SK-N-SH treated with all-trans-retinoic acid at 6 μM for 48 hours (cell line): ENCODE data around the gene RBMS3.

Experiments used
- CREB5 ChIP-seq: fragments of 250-450 bp; sonication (Bioruptor Pico); IDR thresholded peaks from 2 replicates; pipeline ENCODE4 v1.5.1; 2020; ENCODE audit warnings: low read depth, mild to moderate bottlenecking, moderate library complexity
- CSRNP3 ChIP-seq: fragments of 250-450 bp; sonication (Bioruptor Pico); IDR thresholded peaks from 2 replicates; pipeline ENCODE4 v1.5.1; 2021; ENCODE audit warnings: mild to moderate bottlenecking, moderate library complexity
- ISL1 ChIP-seq: fragments of 250-450 bp; sonication (Bioruptor Pico); IDR thresholded peaks from 2 replicates; pipeline ENCODE4 v2.1.2; 2022; ENCODE audit warnings: mild to moderate bottlenecking, moderate library complexity
- OSR1 ChIP-seq: fragments of 250-450 bp; sonication (Bioruptor Pico); IDR thresholded peaks from 2 replicates; pipeline ENCODE4 v1.8.0; 2022; ENCODE audit warnings: moderate library complexity, mild to moderate bottlenecking, inconsistent platforms
- POU6F1 ChIP-seq: fragments of 250-450 bp; sonication (Bioruptor Pico); IDR thresholded peaks from 2 replicates; pipeline ENCODE4 v1.8.0; 2021; ENCODE audit warnings: low read depth, mild to moderate bottlenecking, moderate library complexity, borderline replicate concordance
- TCF4 ChIP-seq: fragments of 250-450 bp; sonication (Bioruptor Pico); IDR thresholded peaks from 2 replicates; pipeline ENCODE4 v1.8.0; 2021; ENCODE audit warnings: mild to moderate bottlenecking, moderate library complexity, borderline replicate concordance
- ZC3H10 ChIP-seq: fragments of 250-450 bp; sonication (Bioruptor Pico); IDR thresholded peaks from 2 replicates; pipeline ENCODE4 v1.5.1; 2021; ENCODE audit warnings: mild to moderate bottlenecking, moderate library complexity
- ZFP30 ChIP-seq: fragments of 450-650 bp; formaldehyde crosslinking; IDR thresholded peaks from 2 replicates; pipeline ENCODE4 v1.5.0; 2022; ENCODE audit warnings: mild to moderate bottlenecking, moderate library complexity
- TF ChIP-seq, protein P1 (sequence below): fragments of 250-450 bp; sonication (Bioruptor Pico); IDR thresholded peaks from 2 replicates; pipeline ENCODE4 v1.5.0; 2020; ENCODE audit warnings: mild to moderate bottlenecking, moderate library complexity

DNA sequence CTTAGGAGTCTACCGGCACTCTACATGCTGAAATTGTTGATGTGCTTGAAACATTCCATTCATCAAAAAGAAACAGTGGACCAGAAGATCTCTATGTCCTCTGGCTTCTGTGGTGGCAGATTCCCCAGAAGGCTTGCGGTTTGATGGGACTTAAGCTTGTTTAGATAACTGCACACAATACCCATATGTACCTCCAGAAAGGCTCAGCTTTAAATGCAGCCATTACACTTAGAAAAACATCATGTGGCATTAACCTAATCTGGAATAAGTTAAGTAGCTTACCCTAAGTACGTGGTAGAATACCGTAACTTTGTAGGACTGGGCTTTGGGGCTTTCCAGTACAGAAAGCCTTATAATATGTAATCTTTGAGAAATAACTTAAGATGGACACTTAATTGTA lies 187.3 kb downstream of the RBMS3 start:
- TF ChIP-seq TCF4 = no peak
- no peak for TF ChIP-seq CREB5 (CRISPR knock-in tag)
- TF ChIP-seq OSR1 (CRISPR knock-in tag) = no peak
- TF ChIP-seq POU6F1 (CRISPR knock-in tag) = no peak
- TF ChIP-seq ZC3H10 (CRISPR knock-in tag) = no peak
- no peak for TF ChIP-seq ZFP30
- TF ChIP-seq, protein P1, sequence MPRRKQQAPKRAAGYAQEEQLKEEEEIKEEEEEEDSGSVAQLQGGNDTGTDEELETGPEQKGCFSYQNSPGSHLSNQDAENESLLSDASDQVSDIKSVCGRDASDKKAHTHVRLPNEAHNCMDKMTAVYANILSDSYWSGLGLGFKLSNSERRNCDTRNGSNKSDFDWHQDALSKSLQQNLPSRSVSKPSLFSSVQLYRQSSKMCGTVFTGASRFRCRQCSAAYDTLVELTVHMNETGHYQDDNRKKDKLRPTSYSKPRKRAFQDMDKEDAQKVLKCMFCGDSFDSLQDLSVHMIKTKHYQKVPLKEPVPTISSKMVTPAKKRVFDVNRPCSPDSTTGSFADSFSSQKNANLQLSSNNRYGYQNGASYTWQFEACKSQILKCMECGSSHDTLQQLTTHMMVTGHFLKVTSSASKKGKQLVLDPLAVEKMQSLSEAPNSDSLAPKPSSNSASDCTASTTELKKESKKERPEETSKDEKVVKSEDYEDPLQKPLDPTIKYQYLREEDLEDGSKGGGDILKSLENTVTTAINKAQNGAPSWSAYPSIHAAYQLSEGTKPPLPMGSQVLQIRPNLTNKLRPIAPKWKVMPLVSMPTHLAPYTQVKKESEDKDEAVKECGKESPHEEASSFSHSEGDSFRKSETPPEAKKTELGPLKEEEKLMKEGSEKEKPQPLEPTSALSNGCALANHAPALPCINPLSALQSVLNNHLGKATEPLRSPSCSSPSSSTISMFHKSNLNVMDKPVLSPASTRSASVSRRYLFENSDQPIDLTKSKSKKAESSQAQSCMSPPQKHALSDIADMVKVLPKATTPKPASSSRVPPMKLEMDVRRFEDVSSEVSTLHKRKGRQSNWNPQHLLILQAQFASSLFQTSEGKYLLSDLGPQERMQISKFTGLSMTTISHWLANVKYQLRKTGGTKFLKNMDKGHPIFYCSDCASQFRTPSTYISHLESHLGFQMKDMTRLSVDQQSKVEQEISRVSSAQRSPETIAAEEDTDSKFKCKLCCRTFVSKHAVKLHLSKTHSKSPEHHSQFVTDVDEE (CRISPR knock-in tag) = no peak
- TF ChIP-seq CSRNP3 (CRISPR knock-in tag) = no peak
- TF ChIP-seq ISL1 (CRISPR knock-in tag) = no peak
